ENCODE measurements around the gene SLC25A23.

DNA sequence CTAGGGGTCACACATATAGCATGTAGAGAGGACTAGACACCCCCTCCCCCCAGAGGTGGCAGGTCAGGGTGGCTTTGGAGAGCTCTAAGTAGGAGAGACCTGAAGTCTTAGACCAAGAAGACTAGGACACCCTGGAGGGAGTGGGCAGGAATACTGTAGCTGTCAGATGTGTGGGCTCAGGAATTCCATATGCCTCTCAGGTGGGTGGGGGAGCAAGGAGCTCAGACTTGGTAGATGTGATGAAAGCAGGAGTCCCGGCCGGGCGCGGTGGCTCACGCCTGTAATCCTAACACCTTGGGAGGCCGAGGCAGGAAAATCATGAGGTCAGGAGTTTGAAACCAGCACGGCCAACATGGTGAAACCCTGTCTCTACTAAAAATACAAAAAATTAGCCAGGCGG is 6.1 kb upstream of the SLC25A23 start:
- TF ChIP-seq CTCF (IDR thresholded peaks at IDR 0.05; ENCODE audit: borderline replicate concordance, extremely low read depth, low read length, poor library complexity, severe bottlenecking) (no peak), EZH2 (IDR thresholded peaks at IDR 0.05; ENCODE audit: borderline replicate concordance, low read depth, low read length, severe bottlenecking) (no peak)
